HEK293T (cell line): Measurements from ENCODE around the gene EMC1.

Source experiments
- CTBP1 ChIP-seq: fragments of 450-650 bp; IDR thresholded peaks from 2 replicates; pipeline ENCODE4 v1.6.1; 2016; ENCODE audit warnings: borderline replicate concordance
- SP1 ChIP-seq: fragments of 450-650 bp; IDR thresholded peaks from 2 replicates; pipeline ENCODE4 v1.6.1; 2017

DNA sequence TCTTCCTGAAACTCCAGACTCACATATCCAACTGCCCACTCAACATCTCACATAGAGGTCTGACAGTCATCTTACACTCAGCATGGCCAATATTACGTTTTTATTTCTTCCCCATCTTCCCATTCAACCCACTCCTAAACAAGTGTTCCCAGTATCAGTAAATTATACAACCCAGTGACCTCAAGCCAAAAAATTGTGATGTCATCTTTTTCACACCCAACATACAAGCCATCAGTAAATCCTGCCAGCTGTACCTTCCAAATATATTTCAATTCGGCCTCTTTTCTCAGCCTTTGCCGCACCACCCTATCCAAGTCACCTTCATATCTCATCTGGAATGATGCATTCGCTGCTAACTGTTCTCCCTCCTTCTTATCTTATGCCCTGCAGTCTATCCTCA is 60.9 kb downstream of the EMC1 start:
- TF ChIP-seq CTBP1 = no peak
- TF ChIP-seq SP1 = no peak
